MCF 10A (cell line): Measurements from ENCODE around the gene COX19. TPM values are rescaled to one million over a fixed set of nuclear protein-coding genes. Genes with fewer than 3 reads are reported as not detected.

Experiments
- Bru-seq: library from RNA; stranded (reverse); fragments of 400-500 nt; gene quantifications from one replicate; lab custom pipeline; 2021; lab: Mats Ljungman, UMichigan
- BruChase-seq, 2 experiments: library from RNA; stranded (reverse); fragments of 400-500 nt; gene quantifications; one replicate each; lab custom pipeline; 2021; lab: Mats Ljungman, UMichigan
- BruUV-seq: library from RNA; stranded (reverse); fragments of 400-500 nt; replicated peaks from 2 replicates; lab custom pipeline; 2021; lab: Mats Ljungman, UMichigan
- CTCF ChIA-PET: fragments of 300-600 bp; sonication (Branson Sonifier 250); formaldehyde crosslinking; extraction: SDS; loops from one replicate; lab custom pipeline; 2021; ENCODE audit warnings: antibody characterized with exemption, inconsistent platforms; lab: Yijun Ruan, JAX
- POLR2A ChIA-PET: fragments of 300-600, 350-650 bp; sonication (Branson Sonifier 250); formaldehyde crosslinking; extraction: SDS; loops from one replicate; lab custom pipeline; 2020; ENCODE audit warnings: antibody characterized with exemption, inconsistent platforms; lab: Yijun Ruan, JAX
- DNase-seq: peaks from one replicate; pipeline ENCODE4 v3.0.0-alpha.2; 2018; ENCODE audit not compliant: unreplicated experiment
- H3K27ac Mint-ChIP-seq: one replicate; pipeline ENCODE4 v1.8.0; 2022; ENCODE audit warnings: mild to moderate bottlenecking, low read depth, mixed read lengths; ENCODE audit not compliant: unreplicated experiment
- H3K27me3 Mint-ChIP-seq: one replicate; pipeline ENCODE4 v1.8.0; 2022; ENCODE audit warnings: mixed read lengths; ENCODE audit not compliant: insufficient read depth, unreplicated experiment
- H3K36me3 Mint-ChIP-seq: one replicate; pipeline ENCODE4 v1.8.0; 2022; ENCODE audit warnings: mild to moderate bottlenecking, moderate library complexity, mixed read lengths; ENCODE audit not compliant: insufficient read depth, unreplicated experiment
- H3K4me1 Mint-ChIP-seq: one replicate; pipeline ENCODE4 v1.8.0; 2022; ENCODE audit warnings: mixed read lengths; ENCODE audit not compliant: insufficient read depth, unreplicated experiment
- H3K4me3 Mint-ChIP-seq: one replicate; pipeline ENCODE4 v1.8.0; 2022; ENCODE audit warnings: mild to moderate bottlenecking, moderate library complexity, mixed read lengths; ENCODE audit not compliant: unreplicated experiment
- H3K9me3 Mint-ChIP-seq: one replicate; pipeline ENCODE4 v1.8.0; 2022; ENCODE audit warnings: mixed read lengths; ENCODE audit not compliant: unreplicated experiment
- intact Hi-C: fragments of 100-400 bp; cut with micrococcal nuclease; formaldehyde crosslinking; loops from 2 replicates; pipeline ENCODE4 v1.14.1; 2022
- long read RNA-seq: library from polyadenylated mRNA; stranded (forward); transcript quantifications from one replicate; pipeline ENCODE4 v2.0.0, GENCODE V29; 2022
- total RNA-seq: library from RNA; stranded (reverse); gene quantifications from 2 replicates; pipeline ENCODE4 v1.2.3, GENCODE V29; 2022
- TF ChIP-seq, protein P1 (sequence below): fragments of 200-600 bp; IDR thresholded peaks from one replicate; pipeline ENCODE4 v1.8.0; 2022; ENCODE audit warnings: antibody characterized with exemption, mild to moderate bottlenecking; ENCODE audit not compliant: unreplicated experiment

Gene COX19
- 14.7 and 16.5 TPM in 2 replicates for total RNA-seq
- Bru-seq, nascent RNA = percentile 86 among the genes with signal in this experiment
- BruChase-seq, experiment 1, labeled RNA remaining after a 6-hour chase = percentile 84 among the genes with signal in this experiment
- BruChase-seq, experiment 2, labeled RNA remaining after a 2-hour chase = percentile 92 among the genes with signal in this experiment
- long read RNA-seq, transcript COX19-201 (3 exons, 3,666 nt) = major isoform, 68 of 75 reads
- long read RNA-seq, partial matches to known transcripts = 0 of 75 reads
- long read RNA-seq, other reads (novel, unspliced or antisense) = 7 of 75 reads

GRCh38 chr7:974820-975681, at the start of gene COX19:
TSS of gene COX19 (minus strand) at chr7:975549. CDS start at chr7:975509, 40 bp downstream.
- intact Hi-C loops = loop anchor here (2.0 kb wide), 1 partner anchor 38 kb away; no protein-coding TSS in a partner anchor
- ChIA-PET CTCF (interaction anchor here (0.5 to 3.2 kb wide), 6 partner anchors 8 to 111 kb away, joined by 3 to 22 read pairs (median 5); partner anchors contain the start of gene CYP2W1), POLR2A (interaction anchor here (0.7 to 2.9 kb wide), 19 partner anchors 8 to 185 kb away, joined by 3 to 15 read pairs (median 4); partner anchors contain the start of genes ADAP1 and ZFAND2A)
- peak within 1 kb of the TSS; percentile 79 for H3K27ac Mint-ChIP-seq
- H3K27me3 Mint-ChIP-seq = no peaks in the 10 kb centered on the region
- H3K9me3 Mint-ChIP-seq = no peaks in the 10 kb centered on the region
- DNase-seq = peak; percentile 78
- peak within 1 kb of the TSS; percentile 87 for H3K4me3 Mint-ChIP-seq
- H3K4me1 Mint-ChIP-seq = no peaks in the 10 kb centered on the region
- TF ChIP-seq, protein P1, sequence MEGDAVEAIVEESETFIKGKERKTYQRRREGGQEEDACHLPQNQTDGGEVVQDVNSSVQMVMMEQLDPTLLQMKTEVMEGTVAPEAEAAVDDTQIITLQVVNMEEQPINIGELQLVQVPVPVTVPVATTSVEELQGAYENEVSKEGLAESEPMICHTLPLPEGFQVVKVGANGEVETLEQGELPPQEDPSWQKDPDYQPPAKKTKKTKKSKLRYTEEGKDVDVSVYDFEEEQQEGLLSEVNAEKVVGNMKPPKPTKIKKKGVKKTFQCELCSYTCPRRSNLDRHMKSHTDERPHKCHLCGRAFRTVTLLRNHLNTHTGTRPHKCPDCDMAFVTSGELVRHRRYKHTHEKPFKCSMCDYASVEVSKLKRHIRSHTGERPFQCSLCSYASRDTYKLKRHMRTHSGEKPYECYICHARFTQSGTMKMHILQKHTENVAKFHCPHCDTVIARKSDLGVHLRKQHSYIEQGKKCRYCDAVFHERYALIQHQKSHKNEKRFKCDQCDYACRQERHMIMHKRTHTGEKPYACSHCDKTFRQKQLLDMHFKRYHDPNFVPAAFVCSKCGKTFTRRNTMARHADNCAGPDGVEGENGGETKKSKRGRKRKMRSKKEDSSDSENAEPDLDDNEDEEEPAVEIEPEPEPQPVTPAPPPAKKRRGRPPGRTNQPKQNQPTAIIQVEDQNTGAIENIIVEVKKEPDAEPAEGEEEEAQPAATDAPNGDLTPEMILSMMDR = no peak
- H3K36me3 Mint-ChIP-seq = peaks cover 39% of the 10 kb centered on the region
- BruUV-seq = TSS peak; percentile 26

GRCh38 chr7:1024331-1024841, 49.0 kb upstream of the COX19 start:
- H3K9me3 Mint-ChIP-seq = no peaks in the 10 kb centered on the region
- DNase-seq = no peak
- ChIA-PET CTCF (interaction anchor here (1.7 kb wide), 1 partner anchor 31 kb away, joined by 6 read pairs; no protein-coding TSS in a partner anchor), POLR2A (no interaction called here)
- H3K27ac Mint-ChIP-seq = no peak overlapping the region
- peaks cover 13% of the 10 kb centered on the region for H3K4me1 Mint-ChIP-seq
- peaks cover 30% of the 10 kb centered on the region for H3K36me3 Mint-ChIP-seq
- BruUV-seq = no TSS peak
- intact Hi-C loops = no loop called here
- no peak overlapping the region for H3K4me3 Mint-ChIP-seq
- H3K27me3 Mint-ChIP-seq = no peaks in the 10 kb centered on the region
- TF ChIP-seq, protein P1 = no peak

GRCh38 chr7:1022801-1023465, 47.6 kb upstream of the COX19 start:
- Mint-ChIP-seq H3K27ac (no peak overlapping the region), H3K4me3 (no peak overlapping the region), H3K27me3 (no peaks in the 10 kb centered on the region), H3K9me3 (no peaks in the 10 kb centered on the region), H3K36me3 (peaks cover 35% of the 10 kb centered on the region), H3K4me1 (peaks cover 13% of the 10 kb centered on the region)
- no peak for DNase-seq
- CTCF ChIA-PET = interaction anchor here (0.8 to 1.6 kb wide), 3 partner anchors 21 to 136 kb away, joined by 3 to 8 read pairs (median 5); partner anchors contain the start of gene GPR146
- no TSS peak for BruUV-seq
- POLR2A ChIA-PET = no interaction called here
- intact Hi-C loops = no loop called here
- TF ChIP-seq, protein P1 = no peak
